GM13976 (cell line): ENCODE data around the gene RTTN.

Source experiments
- DNase-seq: peaks from one replicate; pipeline ENCODE4 v3.0.0; 2012; ENCODE audit warnings: low spot score
- CTCF ChIP-seq: IDR thresholded peaks from 2 replicates; pipeline ENCODE4 v1.5.1; 2012; ENCODE audit warnings: borderline replicate concordance, mild to moderate bottlenecking; ENCODE audit not compliant: insufficient read depth; ENCODE audit errors: extremely low read depth, missing control alignments, control extremely low read depth
- in situ Hi-C: fragments of 300-500 bp; cut with MboI; formaldehyde crosslinking; loops from one replicate; pipeline ENCODE4 v1.12.0; 2022; ENCODE audit warnings: low sequenced_read_pairs, mixed read lengths, inconsistent platforms; ENCODE audit not compliant: unreplicated experiment

The RTTN gene

GRCh38 chr18:70165936-70166335, 39.6 kb downstream of the RTTN start:
- DNase-seq = no peak
- in situ Hi-C loops = no loop called here
- TF ChIP-seq CTCF = no peak

GRCh38 chr18:70160073-70160678, 45.3 kb downstream of the RTTN start:
- TF ChIP-seq CTCF = no peak
- no peak for DNase-seq
- in situ Hi-C loops = no loop called here

GRCh38 chr18:70158992-70159717, 46.3 kb downstream of the RTTN start:
- in situ Hi-C loops = no loop called here
- no peak for DNase-seq
- no peak for TF ChIP-seq CTCF

- in situ Hi-C loops = no loop called here
- no peak for TF ChIP-seq CTCF
Measured at GRCh38 chr18:70156886-70157285, 48.6 kb downstream of the RTTN start.

GRCh38 chr18:70154591-70155194, 50.8 kb downstream of the RTTN start:
- in situ Hi-C loops = no loop called here
- TF ChIP-seq CTCF = no peak
- DNase-seq = no peak

More at GRCh38 chr18:70156886-70157285, 48.6 kb downstream of the RTTN start:
- no peak for DNase-seq

- in situ Hi-C loops = no loop called here
- no peak for TF ChIP-seq CTCF
- no peak for DNase-seq
Measured at GRCh38 chr18:70151614-70152013, 53.9 kb downstream of the RTTN start.
